CD4-positive, alpha-beta T cell treated with Interleukin-17A for 1 hour (primary cell): ENCODE data around the gene MAJIN.

Experiments used
- DNase-seq: peaks from one replicate; pipeline ENCODE4 v3.0.0-alpha.2; 2020

The MAJIN gene

GRCh38 chr11:64891215-64891848, 80.6 kb downstream of the MAJIN start:
- DNase-seq = no peak

DNA sequence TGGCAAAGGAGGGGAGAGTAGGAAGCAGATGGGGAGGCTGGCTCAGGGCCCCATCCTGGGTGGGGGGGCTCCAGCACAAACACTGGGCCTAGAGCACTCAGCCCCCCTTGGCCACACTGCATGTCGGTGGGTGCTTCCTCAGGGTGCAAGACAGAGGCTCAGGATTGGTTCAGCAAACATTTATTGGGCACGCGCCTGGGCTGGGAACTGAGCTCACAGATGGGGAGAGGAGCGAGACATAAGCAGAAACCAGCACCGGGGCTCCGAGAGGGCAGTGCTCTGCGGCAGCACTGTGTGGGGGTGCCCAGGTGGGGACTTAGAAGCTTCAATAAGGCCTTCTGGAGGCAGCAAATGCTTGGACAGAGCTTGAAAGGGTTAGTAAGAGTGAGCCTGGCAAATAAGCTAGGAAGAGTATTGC, 81.4 kb downstream of the MAJIN start:
- DNase-seq = no peak

DNA sequence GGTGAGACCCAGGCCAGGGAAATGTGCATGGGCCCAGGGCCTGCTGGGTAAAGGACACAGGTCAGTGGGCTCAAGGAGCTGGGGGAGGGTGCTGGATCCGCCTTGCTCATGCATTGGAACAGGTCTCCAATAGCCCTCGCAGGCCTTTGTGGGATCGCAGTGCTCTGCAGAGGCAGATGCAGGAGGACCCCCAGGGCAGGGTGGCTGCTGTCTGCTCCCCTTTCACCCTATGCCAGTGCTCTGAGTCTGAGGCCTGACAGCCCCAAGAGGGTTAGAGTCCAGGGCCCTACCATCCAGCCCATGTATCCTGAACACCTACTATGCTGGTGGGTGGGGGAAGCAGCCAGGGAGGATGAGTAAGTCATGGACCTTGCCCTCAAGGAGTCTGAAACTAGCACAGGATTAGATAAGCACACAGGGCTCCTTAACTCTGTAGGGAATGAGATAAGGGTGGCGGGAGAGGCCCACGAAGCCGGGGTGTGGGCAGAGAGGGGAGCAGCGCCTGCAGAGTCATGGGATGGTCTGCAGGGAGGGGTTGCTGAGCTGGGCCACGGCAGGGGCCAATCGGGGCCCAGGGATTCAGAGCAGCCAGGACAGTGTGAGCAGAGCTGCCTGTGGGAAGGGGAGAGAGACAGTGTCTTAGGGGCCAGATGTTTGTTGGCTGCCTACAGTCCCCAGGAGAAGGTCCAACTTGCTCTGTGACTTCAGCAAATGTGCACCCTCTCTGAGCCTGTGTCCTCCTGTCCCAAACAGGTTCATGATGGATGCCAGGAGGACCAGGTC, 83.0 kb downstream of the MAJIN start:
- DNase-seq = no peak

DNA sequence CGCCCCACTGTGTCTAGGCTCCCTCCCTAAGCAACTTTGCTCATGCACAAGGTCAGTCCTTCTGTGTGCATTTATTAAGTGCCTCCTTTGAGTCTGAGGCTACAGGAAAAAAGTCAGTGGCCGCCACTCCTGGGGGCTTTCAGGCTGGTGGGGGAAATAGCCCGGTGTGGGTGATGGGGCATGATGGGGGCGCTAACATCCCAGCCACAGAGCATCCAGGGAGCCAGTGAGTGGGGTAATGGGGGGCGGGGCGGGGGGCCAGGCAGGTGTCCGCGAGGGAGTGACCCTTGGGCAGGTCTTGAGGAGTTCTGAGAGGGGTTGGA, 83.5 kb downstream of the MAJIN start:
- DNase-seq = no peak
